WTC11 (cell line): ENCODE results near the gene SIRPB2. TPM values are rescaled to one million over a fixed set of nuclear protein-coding genes. Genes with fewer than 3 reads are reported as not detected.

Experiments
- ATAC-seq: fragments of 200-7000 bp; cut with Tn5 transposase; 2 replicates; pipeline ENCODE4 v1.10.0; 2021; ENCODE audit warnings: mild to moderate bottlenecking, moderate library complexity
- Bru-seq: library from RNA; stranded (reverse); fragments of 400-500 nt; gene quantifications from one replicate; lab custom pipeline; 2021; lab: Mats Ljungman, UMichigan
- CTCF ChIA-PET: fragments of 300-600 bp; sonication (Branson Sonifier 250); formaldehyde crosslinking; loops from one replicate; lab custom pipeline; 2021; ENCODE audit warnings: antibody characterized with exemption; lab: Charles Lee
- POLR2A ChIA-PET: fragments of 350-600 bp; sonication (Branson Sonifier 250); formaldehyde crosslinking; loops from one replicate; lab custom pipeline; 2021; ENCODE audit warnings: antibody characterized with exemption; lab: Charles Lee
- DNase-seq: peaks from one replicate; pipeline ENCODE4 v3.0.0; 2021; ENCODE audit warnings: low spot score
- H3K27ac Mint-ChIP-seq: 2 replicates; pipeline ENCODE4 v1.8.0; 2021; ENCODE audit warnings: mixed read lengths
- H3K27me3 Mint-ChIP-seq: 2 replicates; pipeline ENCODE4 v1.8.0; 2021; ENCODE audit warnings: low read depth, mild to moderate bottlenecking, moderate library complexity, mixed read lengths
- H3K36me3 Mint-ChIP-seq: 2 replicates; pipeline ENCODE4 v1.8.0; 2021; ENCODE audit warnings: mixed read lengths
- H3K4me1 Mint-ChIP-seq: 2 replicates; pipeline ENCODE4 v1.8.0; 2022; ENCODE audit warnings: mixed read lengths
- H3K4me3 Mint-ChIP-seq: 2 replicates; pipeline ENCODE4 v1.8.0; 2021; ENCODE audit warnings: mild to moderate bottlenecking, moderate library complexity, mixed read lengths
- H3K9me3 Mint-ChIP-seq: 2 replicates; pipeline ENCODE4 v1.8.0; 2021; ENCODE audit warnings: mixed read lengths
- EMX1 ChIP-seq: fragments of 250-450 bp; sonication (Bioruptor Pico); IDR thresholded peaks from 2 replicates; pipeline ENCODE4 v1.8.0; 2021; ENCODE audit warnings: mild to moderate bottlenecking
- FOXP1 ChIP-seq: sonication (generic); formaldehyde crosslinking; IDR thresholded peaks from 2 replicates; pipeline ENCODE4 v1.8.0; 2022; ENCODE audit warnings: missing genetic modification reagents, mild to moderate bottlenecking, moderate library complexity, borderline replicate concordance
- GTF2I ChIP-seq: fragments of 250-450 bp; sonication (Bioruptor Pico); conservative IDR thresholded peaks from 2 replicates; pipeline ENCODE4 v1.4.0; 2021; ENCODE audit warnings: mild to moderate bottlenecking
- KAT7 ChIP-seq: sonication (generic); formaldehyde crosslinking; IDR thresholded peaks from 2 replicates; pipeline ENCODE4 v1.8.1; 2023; ENCODE audit warnings: missing genetic modification reagents, mild to moderate bottlenecking, borderline replicate concordance
- MXD4 ChIP-seq: fragments of 250-450 bp; sonication (Bioruptor Pico); IDR thresholded peaks from 2 replicates; pipeline ENCODE4 v1.8.0; 2021; ENCODE audit warnings: mild to moderate bottlenecking, moderate library complexity, borderline replicate concordance
- NFYB ChIP-seq: sonication (generic); formaldehyde crosslinking; conservative IDR thresholded peaks from 2 replicates; pipeline ENCODE4 v1.8.0; 2022; ENCODE audit warnings: low read depth, missing genetic modification reagents
- SOX15 ChIP-seq: fragments of 250-450 bp; sonication (Bioruptor Pico); IDR thresholded peaks from 2 replicates; pipeline ENCODE4 v1.9.0; 2021; ENCODE audit warnings: mild to moderate bottlenecking
- SP1 ChIP-seq: sonication (generic); formaldehyde crosslinking; conservative IDR thresholded peaks from 2 replicates; pipeline ENCODE4 v1.8.1; 2022; ENCODE audit warnings: missing genetic modification reagents
- ZNF121 ChIP-seq: sonication (generic); formaldehyde crosslinking; IDR thresholded peaks from 2 replicates; pipeline ENCODE4 v1.8.0; 2023; ENCODE audit warnings: missing genetic modification reagents
- ZNF232 ChIP-seq: sonication (generic); formaldehyde crosslinking; IDR thresholded peaks from 2 replicates; pipeline ENCODE4 v1.8.0; 2022; ENCODE audit warnings: mild to moderate bottlenecking, missing genetic modification reagents
- ZNF416 ChIP-seq: fragments of 250-450 bp; sonication (Bioruptor Pico); IDR thresholded peaks from 2 replicates; pipeline ENCODE4 v1.9.0; 2021; ENCODE audit warnings: mild to moderate bottlenecking, inconsistent platforms
- long read RNA-seq, 3 experiments: library from RNA in 1 of 3; library from capped mRNA in 1 of 3; library from polyadenylated mRNA in 1 of 3; unstranded in 2 of 3; stranded (forward) in 1 of 3; transcript quantifications; one replicate each; pipeline ENCODE4 v2.0.0, GENCODE V29; 2021
- total RNA-seq: library from RNA; stranded (reverse); gene quantifications from 3 replicates; pipeline ENCODE4 v1.2.3, GENCODE V29; 2021
- TF ChIP-seq, protein P1 (sequence below): sonication (generic); formaldehyde crosslinking; IDR thresholded peaks from 2 replicates; pipeline ENCODE4 v1.8.1; 2023; ENCODE audit warnings: mild to moderate bottlenecking, missing genetic modification reagents, moderate library complexity
- TF ChIP-seq, protein P2 (sequence below): fragments of 250-450 bp; sonication (Bioruptor Pico); IDR thresholded peaks from 2 replicates; pipeline ENCODE4 v1.9.0; 2021; ENCODE audit warnings: moderate library complexity, mild to moderate bottlenecking, inconsistent platforms, borderline replicate concordance
- TF ChIP-seq, protein P3 (sequence below): sonication (generic); formaldehyde crosslinking; IDR thresholded peaks from 2 replicates; pipeline ENCODE4 v1.8.0; 2022; ENCODE audit warnings: mild to moderate bottlenecking, missing genetic modification reagents
- TF ChIP-seq, protein P4 (sequence below): sonication (generic); formaldehyde crosslinking; IDR thresholded peaks from 2 replicates; pipeline ENCODE4 v1.8.1; 2023; ENCODE audit warnings: mild to moderate bottlenecking, moderate library complexity, missing genetic modification reagents

Gene SIRPB2
- total RNA-seq (not detected in 3 replicates), Bru-seq, nascent RNA (not detected)
- long read RNA-seq, experiment 1: 0 reads
- long read RNA-seq, experiment 2: 0 reads
- long read RNA-seq, experiment 3: 0 reads

DNA sequence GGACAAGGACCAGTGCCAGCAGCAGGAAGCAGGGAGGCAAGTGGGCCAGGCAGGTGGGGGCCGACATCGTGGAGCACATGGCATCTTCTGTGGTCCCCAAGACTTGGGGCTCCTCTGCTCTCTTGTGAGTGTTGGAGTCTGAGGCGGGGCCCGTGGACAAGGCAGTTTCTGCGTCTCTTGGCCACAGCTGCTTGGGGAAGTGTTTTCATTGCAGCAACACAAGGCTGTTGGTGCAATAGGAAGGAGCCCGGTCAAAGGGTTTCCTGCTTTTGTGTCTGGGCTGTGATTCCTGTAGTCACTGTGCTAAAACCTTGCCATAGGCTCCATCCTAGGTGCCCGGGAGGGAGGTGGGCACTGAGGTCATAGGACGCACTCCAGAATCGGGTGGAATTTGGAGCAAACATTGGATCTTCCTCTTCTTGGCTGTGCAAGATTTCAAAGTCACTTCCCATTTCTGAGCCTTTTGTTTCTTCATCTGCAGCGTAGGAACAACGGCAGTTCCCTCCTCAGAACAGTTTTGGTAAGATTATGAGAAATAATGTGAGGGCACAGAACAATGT is at the start of gene SIRPB2:
TSS of gene SIRPB2 (minus strand) at position 140 of the 560 bp plus-strand sequence. CDS start at position 79, 61 bp downstream.
- Mint-ChIP-seq H3K27me3 (peaks cover 44% of the 10 kb centered on the region), H3K27ac (no peak within 1 kb of the TSS), H3K36me3 (no peaks in the 10 kb centered on the region), H3K4me1 (no peaks in the 10 kb centered on the region)
- CTCF ChIA-PET: interaction anchor here (4.7 kb wide), 1 partner anchor 12 kb away, joined by 23 read pairs; no protein-coding TSS in a partner anchor
- POLR2A ChIA-PET: no interaction called here
- DNase-seq (no peak), ATAC-seq (no peak)
- TF ChIP-seq, protein P1, sequence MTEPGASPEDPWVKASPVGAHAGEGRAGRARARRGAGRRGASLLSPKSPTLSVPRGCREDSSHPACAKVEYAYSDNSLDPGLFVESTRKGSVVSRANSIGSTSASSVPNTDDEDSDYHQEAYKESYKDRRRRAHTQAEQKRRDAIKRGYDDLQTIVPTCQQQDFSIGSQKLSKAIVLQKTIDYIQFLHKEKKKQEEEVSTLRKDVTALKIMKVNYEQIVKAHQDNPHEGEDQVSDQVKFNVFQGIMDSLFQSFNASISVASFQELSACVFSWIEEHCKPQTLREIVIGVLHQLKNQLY (CRISPR knock-in tag): no peak
- TF ChIP-seq, protein P2, sequence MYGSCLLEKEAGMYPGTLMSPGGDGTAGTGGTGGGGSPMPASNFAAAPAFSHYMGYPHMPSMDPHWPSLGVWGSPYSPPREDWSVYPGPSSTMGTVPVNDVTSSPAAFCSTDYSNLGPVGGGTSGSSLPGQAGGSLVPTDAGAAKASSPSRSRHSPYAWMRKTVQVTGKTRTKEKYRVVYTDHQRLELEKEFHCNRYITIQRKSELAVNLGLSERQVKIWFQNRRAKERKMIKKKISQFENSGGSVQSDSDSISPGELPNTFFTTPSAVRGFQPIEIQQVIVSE: no peak
- TF ChIP-seq SP1 (CRISPR knock-in tag) (no peak), NFYB (no peak), KAT7 (CRISPR knock-in tag) (no peak), FOXP1 (CRISPR knock-in tag) (no peak), SOX15 (CRISPR knock-in tag) (no peak)
- TF ChIP-seq, protein P3, sequence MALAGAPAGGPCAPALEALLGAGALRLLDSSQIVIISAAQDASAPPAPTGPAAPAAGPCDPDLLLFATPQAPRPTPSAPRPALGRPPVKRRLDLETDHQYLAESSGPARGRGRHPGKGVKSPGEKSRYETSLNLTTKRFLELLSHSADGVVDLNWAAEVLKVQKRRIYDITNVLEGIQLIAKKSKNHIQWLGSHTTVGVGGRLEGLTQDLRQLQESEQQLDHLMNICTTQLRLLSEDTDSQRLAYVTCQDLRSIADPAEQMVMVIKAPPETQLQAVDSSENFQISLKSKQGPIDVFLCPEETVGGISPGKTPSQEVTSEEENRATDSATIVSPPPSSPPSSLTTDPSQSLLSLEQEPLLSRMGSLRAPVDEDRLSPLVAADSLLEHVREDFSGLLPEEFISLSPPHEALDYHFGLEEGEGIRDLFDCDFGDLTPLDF (CRISPR knock-in tag): no peak
- TF ChIP-seq, protein P4, sequence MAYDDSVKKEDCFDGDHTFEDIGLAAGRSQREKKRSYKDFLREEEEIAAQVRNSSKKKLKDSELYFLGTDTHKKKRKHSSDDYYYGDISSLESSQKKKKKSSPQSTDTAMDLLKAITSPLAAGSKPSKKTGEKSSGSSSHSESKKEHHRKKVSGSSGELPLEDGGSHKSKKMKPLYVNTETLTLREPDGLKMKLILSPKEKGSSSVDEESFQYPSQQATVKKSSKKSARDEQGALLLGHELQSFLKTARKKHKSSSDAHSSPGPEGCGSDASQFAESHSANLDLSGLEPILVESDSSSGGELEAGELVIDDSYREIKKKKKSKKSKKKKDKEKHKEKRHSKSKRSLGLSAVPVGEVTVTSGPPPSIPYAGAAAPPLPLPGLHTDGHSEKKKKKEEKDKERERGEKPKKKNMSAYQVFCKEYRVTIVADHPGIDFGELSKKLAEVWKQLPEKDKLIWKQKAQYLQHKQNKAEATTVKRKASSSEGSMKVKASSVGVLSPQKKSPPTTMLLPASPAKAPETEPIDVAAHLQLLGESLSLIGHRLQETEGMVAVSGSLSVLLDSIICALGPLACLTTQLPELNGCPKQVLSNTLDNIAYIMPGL: no peak
- TF ChIP-seq, all 79 proteins: peak for 0
- H3K4me3 Mint-ChIP-seq: no peak within 1 kb of the TSS
- H3K9me3 Mint-ChIP-seq: peaks cover 7% of the 10 kb centered on the region; the same call in 1 of the 2 replicates

DNA sequence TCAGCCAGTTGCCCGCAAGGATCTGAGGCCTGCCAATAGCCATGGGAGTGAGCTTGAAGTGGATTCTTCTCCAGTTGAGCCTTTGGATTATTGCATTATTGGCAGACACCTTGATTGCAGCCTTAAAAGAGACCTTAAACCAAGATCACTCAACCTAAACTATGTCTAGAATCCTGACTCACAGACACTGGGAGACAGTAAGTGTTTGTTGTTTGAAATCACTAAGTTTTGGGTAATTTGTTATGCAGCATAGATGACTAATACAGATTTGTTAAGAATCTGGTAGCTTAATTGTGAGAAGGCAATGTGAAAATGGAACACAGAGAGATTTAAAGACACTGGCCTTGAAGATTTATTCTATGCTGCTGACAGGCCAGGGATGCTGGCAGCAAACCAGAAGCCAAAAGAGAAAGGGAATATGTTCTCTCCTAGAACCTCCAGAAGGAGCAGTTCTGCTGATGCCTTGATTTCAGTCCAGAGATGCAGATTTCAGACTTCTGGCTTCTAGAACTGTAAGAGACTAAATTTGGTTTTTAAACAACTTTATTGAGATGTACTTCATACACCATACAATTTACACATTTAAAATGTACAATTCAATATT is 48.7 kb upstream of the SIRPB2 start:
- peaks cover 8% of the 10 kb centered on the region; the same call in 1 of the 2 replicates for H3K9me3 Mint-ChIP-seq
- ATAC-seq: no peak

DNA sequence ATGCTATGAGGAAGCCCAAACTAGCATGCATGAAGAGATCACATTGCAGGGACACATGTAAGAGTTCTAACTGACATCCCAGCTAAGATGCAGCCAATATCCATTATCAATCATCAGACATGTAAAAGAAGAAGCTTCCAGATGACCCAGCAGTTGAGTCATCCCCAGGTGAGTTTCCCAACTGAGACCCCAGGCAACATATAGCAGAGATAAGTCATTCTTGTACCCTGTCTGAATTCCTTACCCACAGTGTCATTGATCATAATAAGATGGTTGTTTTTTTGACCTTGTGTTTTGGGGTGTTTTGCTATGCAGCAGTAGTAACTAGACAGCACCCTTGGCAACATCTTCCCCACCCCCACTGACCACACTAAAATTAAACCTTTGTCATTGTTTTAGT is 47.4 kb upstream of the SIRPB2 start:
- no peak overlapping the region for H3K4me3 Mint-ChIP-seq
- no peak overlapping the region for H3K27ac Mint-ChIP-seq
- ChIA-PET POLR2A (no interaction called here), CTCF (interaction anchor here (1.7 kb wide), 1 partner anchor 35 kb away, joined by 7 read pairs; no protein-coding TSS in a partner anchor)
- H3K4me1 Mint-ChIP-seq: no peaks in the 10 kb centered on the region
- H3K9me3 Mint-ChIP-seq: peaks cover 8% of the 10 kb centered on the region; the same call in 1 of the 2 replicates
- no peak for DNase-seq
- TF ChIP-seq GTF2I (CRISPR knock-in tag) (no peak), ZNF121 (CRISPR knock-in tag) (no peak), ZNF416 (CRISPR knock-in tag) (no peak), MXD4 (no peak), EMX1 (CRISPR knock-in tag) (no peak)
- no peaks in the 10 kb centered on the region for H3K36me3 Mint-ChIP-seq
- H3K27me3 Mint-ChIP-seq: peaks cover 21% of the 10 kb centered on the region
- ATAC-seq: no peak

More for the DNA sequence above, 48.7 kb upstream of the SIRPB2 start:
- no peak for TF ChIP-seq ZNF232 (CRISPR knock-in tag)
- ChIA-PET POLR2A (no interaction called here), CTCF (interaction anchor here (1.0 kb wide), 1 partner anchor 36 kb away, joined by 3 read pairs; no protein-coding TSS in a partner anchor)
- DNase-seq: no peak
- H3K36me3 Mint-ChIP-seq: no peaks in the 10 kb centered on the region
- H3K4me3 Mint-ChIP-seq: no peak overlapping the region
- H3K27me3 Mint-ChIP-seq: peaks cover 32% of the 10 kb centered on the region
- no peak overlapping the region for H3K27ac Mint-ChIP-seq
- H3K4me1 Mint-ChIP-seq: no peaks in the 10 kb centered on the region
